Glomerular endothelial cell (primary cell): Measurements from ENCODE around the gene ALOX5AP. TPM values are rescaled to one million over a fixed set of nuclear protein-coding genes. Genes with fewer than 3 reads are reported as not detected.

ENCODE experiments used
- DNase-seq: peaks from one replicate; pipeline ENCODE4 v3.0.0-alpha.2; 2011; ENCODE audit warnings: low read depth, low spot score; ENCODE audit errors: extremely low read depth
- total RNA-seq: library from RNA; depleted of rRNA; stranded (reverse); fragments of >200 nt; gene quantifications from 2 replicates; pipeline ENCODE4 v1.2.3, GENCODE V29; 2015

The ALOX5AP gene
- total RNA-seq, 1 donor from 2014 or later, result 0.29 TPM

- DNase-seq, result no peak
Measured at GRCh38 chr13:30757026-30757742, 21.8 kb downstream of the ALOX5AP start.

- no peak for DNase-seq
Measured at GRCh38 chr13:30759748-30760147, 24.4 kb downstream of the ALOX5AP start.

- no peak for DNase-seq
Measured at GRCh38 chr13:30762643-30763042, 27.3 kb downstream of the ALOX5AP start.

GRCh38 chr13:30763786-30764413, 28.6 kb downstream of the ALOX5AP start:
- DNase-seq, result no peak

GRCh38 chr13:30766231-30766630, 30.9 kb downstream of the ALOX5AP start:
- DNase-seq, result no peak

- DNase-seq, result no peak
Measured at GRCh38 chr13:30770929-30771328, 35.6 kb downstream of the ALOX5AP start.

- DNase-seq, result no peak
Measured at GRCh38 chr13:30773561-30773960, 38.2 kb downstream of the ALOX5AP start.

GRCh38 chr13:30774214-30774730, 38.9 kb downstream of the ALOX5AP start:
- no peak for DNase-seq

- no peak for DNase-seq
Measured at GRCh38 chr13:30776661-30777060, 41.3 kb downstream of the ALOX5AP start.

- DNase-seq, result no peak
Measured at GRCh38 chr13:30779016-30779415, 43.7 kb downstream of the ALOX5AP start.

- no peak for DNase-seq
Measured at GRCh38 chr13:30779608-30780007, 44.3 kb downstream of the ALOX5AP start.

GRCh38 chr13:30780338-30780981, 45.1 kb downstream of the ALOX5AP start:
- DNase-seq, result no peak

- no peak for DNase-seq
Measured at GRCh38 chr13:30785191-30785850, 50.0 kb downstream of the ALOX5AP start.

- no peak for DNase-seq
Measured at GRCh38 chr13:30786648-30787047, 51.3 kb downstream of the ALOX5AP start.

GRCh38 chr13:30787738-30788525, 52.6 kb downstream of the ALOX5AP start:
- DNase-seq, result no peak

GRCh38 chr13:30789166-30789862, 54.0 kb downstream of the ALOX5AP start:
- DNase-seq, result no peak

- no peak for DNase-seq
Measured at GRCh38 chr13:30790592-30790991, 55.2 kb downstream of the ALOX5AP start.

- DNase-seq, result no peak
Measured at GRCh38 chr13:30791354-30792001, 56.1 kb downstream of the ALOX5AP start.

- DNase-seq, result no peak
Measured at GRCh38 chr13:30792285-30793000, 57.1 kb downstream of the ALOX5AP start.
